Mesodermal cell (in vitro differentiated cells): ENCODE results near the gene PRR16. TPM values are rescaled to one million over a fixed set of nuclear protein-coding genes. Genes with fewer than 3 reads are reported as not detected.
"Not testable (repeated sequence)": the region's sequence is repeated elsewhere in the genome, so short reads cannot be mapped to it uniquely, and the experiment has no call there.

Source experiments
- H3K27ac ChIP-seq: 2 replicates; pipeline ENCODE4 v1.7.0; 2013; ENCODE audit warnings: mild to moderate bottlenecking, low read depth, low read length, moderate library complexity; ENCODE audit not compliant: severe bottlenecking
- H3K36me3 ChIP-seq: 2 replicates; pipeline ENCODE4 v1.7.1; 2013; ENCODE audit warnings: mild to moderate bottlenecking, low read length, moderate library complexity; ENCODE audit not compliant: control insufficient read depth, insufficient read depth
- H3K4me1 ChIP-seq: one replicate; pipeline ENCODE4 v1.7.1; 2013; ENCODE audit warnings: mild to moderate bottlenecking, low read length; ENCODE audit not compliant: insufficient read depth, control insufficient read depth, poor library complexity, severe bottlenecking
- H3K4me3 ChIP-seq: 2 replicates; pipeline ENCODE4 v1.7.0; 2013; ENCODE audit warnings: low read length, control low read depth, mild to moderate bottlenecking; ENCODE audit not compliant: insufficient read depth, poor library complexity, severe bottlenecking; ENCODE audit errors: extremely low read depth
- H3K9me3 ChIP-seq: 2 replicates; pipeline ENCODE4 v1.7.1; 2013; ENCODE audit warnings: mild to moderate bottlenecking, low read length, moderate library complexity; ENCODE audit not compliant: control insufficient read depth
- WGBS, 2 experiments: methylation state at CpG; one replicate each; pipeline ENCODE4 v1.1.5; 2013; ENCODE audit warnings: missing lambda C conversion rate in 2 of 2; ENCODE audit not compliant: insufficient coverage in 2 of 2; 5-methylcytosine and 5-hydroxymethylcytosine counted together
- polyA plus RNA-seq, 2 experiments: library from polyadenylated mRNA; stranded (reverse); fragments of 50-300 nt; gene quantifications; one replicate each; pipeline ENCODE4 v1.2.3, GENCODE V29; 2013

Gene PRR16
- 6.4 TPM for polyA plus RNA-seq (2013, experiment 1 of 2)
- polyA plus RNA-seq (2013, experiment 2 of 2), result 3.2 TPM

DNA sequence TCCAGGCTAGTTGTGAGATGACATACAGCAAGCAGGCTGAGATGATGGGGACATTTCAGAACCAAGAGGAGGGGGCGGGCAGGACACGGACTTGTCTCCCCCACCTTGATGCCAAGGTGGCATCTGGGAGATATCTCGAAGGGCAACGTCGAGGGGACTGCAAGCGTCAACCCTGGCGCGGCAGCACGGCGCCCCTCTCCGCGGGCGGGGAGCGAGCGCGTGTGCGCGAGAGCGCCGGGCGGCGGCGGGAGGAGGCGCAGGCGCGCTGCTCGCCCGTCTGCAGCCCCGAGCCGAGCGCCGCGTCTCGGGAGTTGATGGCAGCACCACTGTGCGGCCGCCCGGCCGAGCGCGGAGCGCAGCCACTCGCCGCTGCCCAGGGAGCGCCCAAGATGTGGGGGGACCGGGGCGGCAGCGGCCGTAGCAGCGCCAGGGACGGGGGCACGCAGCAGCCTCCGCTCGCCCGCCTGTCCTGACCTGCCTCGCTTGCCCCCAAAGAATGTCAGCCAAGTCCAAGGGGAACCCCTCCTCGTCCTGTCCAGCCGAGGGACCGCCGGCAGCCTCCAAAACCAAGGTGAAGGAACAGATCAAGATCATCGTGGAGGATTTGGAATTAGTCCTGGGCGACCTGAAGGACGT is at the start of gene PRR16:
TSS of gene PRR16 (plus strand) at position 310 of the 636 bp plus-strand sequence.
- Histone ChIP-seq H3K4me1 (no peaks in the 10 kb centered on the region), H3K4me3 (peak within 1 kb of the TSS; percentile 56), H3K36me3 (no peaks in the 10 kb centered on the region), H3K9me3 (no peaks in the 10 kb centered on the region), H3K27ac (no peak within 1 kb of the TSS)
- WGBS, 2 experiments, result 1% methylated on average over 48 to 52 of the region's 62 CpGs

- Histone ChIP-seq H3K9me3 (no peaks in the 10 kb centered on the region), H3K4me3 (no peak overlapping the region), H3K4me1 (no peaks in the 10 kb centered on the region), H3K36me3 (no peaks in the 10 kb centered on the region), H3K27ac (no peak overlapping the region)
- WGBS, 2 experiments, result no CpG with 5 or more reads among the region's 1 CpG
These were observed 48.1 kb upstream of the PRR16 start for GRCh38 chr5:120415985-120416384.

DNA sequence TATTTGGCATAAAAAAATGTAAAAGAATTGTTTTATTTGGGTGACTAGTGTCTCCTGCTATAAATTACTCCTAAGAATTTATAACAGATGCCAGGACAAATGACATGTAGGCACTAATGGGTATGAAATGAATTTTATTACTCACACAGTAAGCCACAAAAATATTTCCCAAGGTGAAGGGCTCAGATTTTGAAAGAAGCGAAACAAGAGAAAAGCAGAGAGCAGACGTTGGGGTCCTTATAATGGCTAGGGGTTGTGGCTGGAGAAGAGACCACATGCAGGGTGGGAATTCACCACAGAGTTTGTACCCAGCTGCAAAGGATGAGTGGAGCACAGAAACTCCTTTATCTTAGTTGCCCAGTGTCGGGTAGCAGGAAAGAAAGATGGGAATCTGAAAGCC is 45.0 kb upstream of the PRR16 start:
- Histone ChIP-seq H3K4me1 (no peaks in the 10 kb centered on the region), H3K36me3 (no peaks in the 10 kb centered on the region), H3K9me3 (no peaks in the 10 kb centered on the region), H3K4me3 (no peak overlapping the region), H3K27ac (no peak overlapping the region)
- WGBS, 2 experiments, result 25 to 50% methylated on average over 1 of the region's 3 CpGs

GRCh38 chr5:120426633-120427275 is 37.3 kb upstream of the PRR16 start:
- 85 to 94% methylated on average over 18 to 22 of the region's 25 CpGs for WGBS, 2 experiments
- H3K9me3 ChIP-seq, result peaks cover 12% of the 10 kb centered on the region
- not testable (repeated sequence) for H3K36me3 ChIP-seq, H3K27ac ChIP-seq, H3K4me1 ChIP-seq, H3K4me3 ChIP-seq

GRCh38 chr5:120430572-120430971 is 33.5 kb upstream of the PRR16 start:
- Histone ChIP-seq H3K36me3 (no peaks in the 10 kb centered on the region), H3K4me3 (no peak overlapping the region), H3K27ac (no peak overlapping the region), H3K4me1 (no peaks in the 10 kb centered on the region), H3K9me3 (peaks cover 13% of the 10 kb centered on the region)

GRCh38 chr5:120432861-120433260 is 31.2 kb upstream of the PRR16 start:
- Histone ChIP-seq H3K9me3 (peaks cover 13% of the 10 kb centered on the region), H3K36me3 (no peaks in the 10 kb centered on the region), H3K4me1 (no peaks in the 10 kb centered on the region), H3K27ac (no peak overlapping the region), H3K4me3 (no peak overlapping the region)

DNA sequence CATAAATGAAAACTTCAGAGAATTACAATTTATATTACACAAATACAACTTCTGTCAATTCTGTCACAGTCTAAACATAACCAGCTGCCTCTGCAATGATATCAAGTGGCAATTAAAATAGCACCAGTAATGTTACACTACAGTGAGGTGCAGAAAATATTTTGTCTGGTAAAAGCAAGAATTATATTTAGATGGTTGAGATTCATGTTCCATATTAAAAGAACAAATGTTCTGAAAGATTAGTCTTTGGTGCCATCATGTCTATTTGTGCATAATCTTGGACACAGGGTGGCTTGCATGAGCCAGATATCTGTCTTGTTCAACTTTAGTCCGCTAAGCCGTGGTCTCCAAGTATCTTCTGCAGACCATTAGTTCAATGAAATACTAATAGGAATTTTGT is 29.0 kb upstream of the PRR16 start:
- no peak overlapping the region for H3K4me3 ChIP-seq
- H3K4me1 ChIP-seq, result no peaks in the 10 kb centered on the region
- H3K9me3 ChIP-seq, result peaks cover 13% of the 10 kb centered on the region
- no peaks in the 10 kb centered on the region for H3K36me3 ChIP-seq
- H3K27ac ChIP-seq, result no peak overlapping the region
- 80% methylated on average over 1 of the region's 2 CpGs for WGBS, 2 experiments

GRCh38 chr5:120436996-120437395 is 27.1 kb upstream of the PRR16 start:
- Histone ChIP-seq H3K4me1 (no peaks in the 10 kb centered on the region), H3K4me3 (no peak overlapping the region), H3K36me3 (no peaks in the 10 kb centered on the region), H3K9me3 (no peaks in the 10 kb centered on the region), H3K27ac (no peak overlapping the region)
- 100% methylated on average over 1 of the region's 1 CpG; no CpG with 5 or more reads in 1 of the 2 experiments for WGBS, 2 experiments

GRCh38 chr5:120442694-120443093 is 21.4 kb upstream of the PRR16 start:
- Histone ChIP-seq H3K27ac (no peak overlapping the region), H3K9me3 (no peaks in the 10 kb centered on the region), H3K4me3 (no peak overlapping the region), H3K4me1 (peaks cover 22% of the 10 kb centered on the region), H3K36me3 (no peaks in the 10 kb centered on the region)
- 86 to 94% methylated on average over 2 to 3 of the region's 3 CpGs for WGBS, 2 experiments

- Histone ChIP-seq H3K4me3 (no peak overlapping the region), H3K36me3 (no peaks in the 10 kb centered on the region), H3K9me3 (no peaks in the 10 kb centered on the region), H3K27ac (no peak overlapping the region), H3K4me1 (peaks cover 23% of the 10 kb centered on the region)
- 80% methylated on average over 1 of the region's 2 CpGs; no CpG with 5 or more reads in 1 of the 2 experiments for WGBS, 2 experiments
These were observed 20.5 kb upstream of the PRR16 start for GRCh38 chr5:120443607-120444006.

DNA sequence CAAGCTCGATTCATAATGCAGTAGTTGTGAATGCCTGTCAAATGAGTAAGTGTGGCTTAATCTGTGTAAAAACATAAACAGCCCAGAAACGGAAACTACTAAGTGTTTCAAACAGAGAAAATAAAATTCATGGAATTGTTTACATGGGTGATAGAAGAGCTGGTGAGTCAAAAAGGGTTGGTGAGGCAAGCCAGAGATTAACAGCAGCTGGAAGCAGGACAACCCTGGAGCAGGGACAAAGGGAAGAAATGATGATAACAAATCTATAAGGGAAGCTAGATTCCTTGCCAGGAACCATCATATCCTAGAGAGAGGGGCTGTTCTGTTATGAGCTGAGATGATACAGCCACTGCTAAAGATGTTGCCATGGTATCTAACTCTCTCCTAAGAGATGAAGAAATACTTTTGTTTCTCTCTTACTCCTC is 18.0 kb upstream of the PRR16 start:
- Histone ChIP-seq H3K4me1 (peaks cover 39% of the 10 kb centered on the region), H3K4me3 (no peak overlapping the region), H3K9me3 (no peaks in the 10 kb centered on the region), H3K27ac (peak overlapping the region; percentile 78), H3K36me3 (no peaks in the 10 kb centered on the region)
- WGBS, 2 experiments, result 13 to 67% methylated on average over 1 of the region's 2 CpGs
